ENCODE measurements around the gene USO1.

GRCh38 chr4:75831856-75832405 is 107.6 kb downstream of the USO1 start:
- TF ChIP-seq POLR2A (IDR thresholded peaks at IDR 0.05) (no peak), CTCF (IDR thresholded peaks at IDR 0.05) (no peak), EP300 (IDR thresholded peaks at IDR 0.05) (no peak)
